ENCODE measurements around the gene DLST. TPM values are rescaled to one million over a fixed set of nuclear protein-coding genes. Genes with fewer than 3 reads are reported as not detected.

DLST gene
- total RNA-seq, 1 experiment from 2014 or later: 309 TPM

GRCh38 chr14:74947353-74948227 lies 65.9 kb downstream of the DLST start:
- Histone ChIP-seq H4K20me1 (ENCODE audit: insufficient read depth) (no peaks in the 10 kb centered on the region), H2AFZ (no peak overlapping the region), H3F3A (ENCODE audit: insufficient read depth, low read depth) (peaks cover 15% of the 10 kb centered on the region; the same call in 1 of the 2 replicates), H3K9me2 (ENCODE audit: insufficient read depth) (no peaks in the 10 kb centered on the region), H3K27ac (no peak overlapping the region), H3K4me2 (no peak overlapping the region), H3K36me3 (ENCODE audit: low read depth) (no peaks in the 10 kb centered on the region), H3K79me2 (ENCODE audit: low read depth) (no peaks in the 10 kb centered on the region), H3K4me3 (no peak overlapping the region), H3K4me1 (replicated peaks; ENCODE audit: insufficient read depth) (peaks cover 9% of the 10 kb centered on the region; the same call in 1 of the 2 replicates), H3K27me3 (ENCODE audit: insufficient read depth, low read depth) (no peaks in the 10 kb centered on the region), H3K9me3 (ENCODE audit: insufficient read depth, low read depth) (no peaks in the 10 kb centered on the region)
- ChIA-PET POLR2A (ENCODE audit: unreplicated experiment) (interaction anchor here (0.7 kb wide), 1 partner anchor 64 kb away, joined by 3 read pairs; no protein-coding TSS in a partner anchor), CTCF (interaction anchor here (0.6 to 1.3 kb wide), 3 partner anchors 8 to 141 kb away, joined by 3 to 5 read pairs (median 4); partner anchors contain the start of gene PGF)
- no TSS peak for BruUV-seq (replicated peaks)
- TF ChIP-seq EZH2 (IDR thresholded peaks at IDR 0.05; ENCODE audit: low read depth): no peak
- TF ChIP-seq CTCF (conservative IDR thresholded peaks at IDR 0.05): no peak
- no peak for DNase-seq
- intact Hi-C loops (cut with micrococcal nuclease; ENCODE audit: unreplicated experiment): loop anchor here (10.0 kb wide), 1 partner anchor 357 kb away; no protein-coding TSS in a partner anchor

GRCh38 chr14:74948228-74949175 lies 66.8 kb downstream of the DLST start:
- no peaks in the 10 kb centered on the region for H3K79me2 ChIP-seq (ENCODE audit: low read depth)
- no peaks in the 10 kb centered on the region for H4K20me1 ChIP-seq (ENCODE audit: insufficient read depth)
- peaks cover 10% of the 10 kb centered on the region; the same call in 1 of the 2 replicates for H3F3A ChIP-seq (ENCODE audit: insufficient read depth, low read depth)
- no TSS peak for BruUV-seq (replicated peaks)
- intact Hi-C loops (cut with micrococcal nuclease; ENCODE audit: unreplicated experiment): loop anchor here (10.0 kb wide), 1 partner anchor 356 kb away; no protein-coding TSS in a partner anchor
- H3K9me2 ChIP-seq (ENCODE audit: insufficient read depth): no peaks in the 10 kb centered on the region
- no peaks in the 10 kb centered on the region for H3K9me3 ChIP-seq (ENCODE audit: insufficient read depth, low read depth)
- H3K27me3 ChIP-seq (ENCODE audit: insufficient read depth, low read depth): no peaks in the 10 kb centered on the region
- no peak overlapping the region for H2AFZ ChIP-seq
- POLR2A ChIA-PET (ENCODE audit: unreplicated experiment): interaction anchor here (0.7 kb wide), 1 partner anchor 63 kb away, joined by 3 read pairs; no protein-coding TSS in a partner anchor
- no peak for TF ChIP-seq CTCF (conservative IDR thresholded peaks at IDR 0.05)
- TF ChIP-seq EZH2 (IDR thresholded peaks at IDR 0.05; ENCODE audit: low read depth): no peak
- DNase-seq: no peak
- no peaks in the 10 kb centered on the region for H3K36me3 ChIP-seq (ENCODE audit: low read depth)
- H3K4me3 ChIP-seq: no peak overlapping the region
- H3K4me1 ChIP-seq (replicated peaks; ENCODE audit: insufficient read depth): peaks cover 9% of the 10 kb centered on the region; the same call in 1 of the 2 replicates
- no peak overlapping the region for H3K27ac ChIP-seq
- no peak overlapping the region for H3K4me2 ChIP-seq
- CTCF ChIA-PET: interaction anchor here (0.5 to 1.2 kb wide), 3 partner anchors 43 to 603 kb away, joined by 3 to 5 read pairs (median 4); no protein-coding TSS in a partner anchor

GRCh38 chr14:74949191-74949601 lies 67.5 kb downstream of the DLST start:
- BruUV-seq (replicated peaks): no TSS peak
- DNase-seq: no peak
- H3K4me1 ChIP-seq (replicated peaks; ENCODE audit: insufficient read depth): peaks cover 9% of the 10 kb centered on the region; the same call in 1 of the 2 replicates
- ChIA-PET POLR2A (ENCODE audit: unreplicated experiment) (no interaction called here), CTCF (interaction anchor here (0.5 to 1.2 kb wide), 2 partner anchors 43 to 603 kb away, joined by 3 to 4 read pairs; no protein-coding TSS in a partner anchor)
- TF ChIP-seq CTCF (conservative IDR thresholded peaks at IDR 0.05) (no peak), EZH2 (IDR thresholded peaks at IDR 0.05; ENCODE audit: low read depth) (no peak)
- no peaks in the 10 kb centered on the region for H3K9me2 ChIP-seq (ENCODE audit: insufficient read depth)
- intact Hi-C loops (cut with micrococcal nuclease; ENCODE audit: unreplicated experiment): loop anchor here (10.0 kb wide), 1 partner anchor 356 kb away; no protein-coding TSS in a partner anchor
- H4K20me1 ChIP-seq (ENCODE audit: insufficient read depth): no peaks in the 10 kb centered on the region
- no peak overlapping the region for H3K4me3 ChIP-seq
- no peak overlapping the region for H3K4me2 ChIP-seq
- no peaks in the 10 kb centered on the region for H3K27me3 ChIP-seq (ENCODE audit: insufficient read depth, low read depth)
- no peak overlapping the region for H2AFZ ChIP-seq
- H3K9me3 ChIP-seq (ENCODE audit: insufficient read depth, low read depth): no peaks in the 10 kb centered on the region
- no peaks in the 10 kb centered on the region for H3K36me3 ChIP-seq (ENCODE audit: low read depth)
- H3K27ac ChIP-seq: no peak overlapping the region
- H3F3A ChIP-seq (ENCODE audit: insufficient read depth, low read depth): peaks cover 10% of the 10 kb centered on the region; the same call in 1 of the 2 replicates
- H3K79me2 ChIP-seq (ENCODE audit: low read depth): no peaks in the 10 kb centered on the region
